Activated gamma-delta T cell (primary cell): ENCODE data around the gene VEZF1.
A peak's percentile ranks its signal among the peaks of the same experiment; 100 is the strongest.
"Not testable (repeated sequence)": the region's sequence is repeated elsewhere in the genome, so short reads cannot be mapped to it uniquely, and the experiment has no call there.

ENCODE experiments used
- DNase-seq: peaks from one replicate; lab custom pipeline; 2025; lab: John Stamatoyannopoulos, UW

Gene VEZF1

DNA sequence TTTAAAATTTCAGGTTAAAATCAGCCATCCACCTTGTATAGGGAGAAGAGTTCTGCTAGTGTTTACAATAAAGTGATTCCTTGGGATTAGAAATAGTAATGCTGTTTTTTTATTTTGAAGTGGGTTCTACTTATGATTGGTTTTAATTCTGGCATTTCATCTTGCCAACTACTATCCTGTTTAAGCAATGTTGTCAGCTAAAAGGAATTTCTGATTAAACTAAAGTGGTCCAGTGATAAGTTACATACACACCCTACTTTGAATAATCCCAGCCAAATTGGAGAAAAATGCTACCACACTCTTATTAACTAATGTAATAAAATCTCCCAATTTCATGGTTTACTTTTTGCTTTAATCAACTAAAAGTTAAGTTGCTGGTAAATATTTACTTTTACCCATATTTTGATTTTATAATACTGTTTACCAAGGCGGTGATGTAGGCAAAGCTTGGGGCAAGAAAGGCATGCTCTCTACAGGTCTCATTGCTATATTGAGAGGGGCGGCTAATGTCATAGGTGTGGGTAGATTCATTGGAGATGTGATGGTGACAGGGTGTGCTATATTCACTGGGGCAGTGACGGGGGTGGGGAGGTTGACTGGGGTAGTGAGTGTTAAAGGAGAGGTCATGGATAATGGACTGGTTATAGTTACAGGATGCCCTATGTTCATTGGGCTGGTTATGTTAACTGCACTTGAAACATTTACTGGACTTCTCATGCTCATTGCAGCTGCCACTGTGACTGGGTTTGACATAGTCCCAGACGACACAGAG is 13.8 kb downstream of the VEZF1 start:
- DNase-seq = not testable (repeated sequence)

DNA sequence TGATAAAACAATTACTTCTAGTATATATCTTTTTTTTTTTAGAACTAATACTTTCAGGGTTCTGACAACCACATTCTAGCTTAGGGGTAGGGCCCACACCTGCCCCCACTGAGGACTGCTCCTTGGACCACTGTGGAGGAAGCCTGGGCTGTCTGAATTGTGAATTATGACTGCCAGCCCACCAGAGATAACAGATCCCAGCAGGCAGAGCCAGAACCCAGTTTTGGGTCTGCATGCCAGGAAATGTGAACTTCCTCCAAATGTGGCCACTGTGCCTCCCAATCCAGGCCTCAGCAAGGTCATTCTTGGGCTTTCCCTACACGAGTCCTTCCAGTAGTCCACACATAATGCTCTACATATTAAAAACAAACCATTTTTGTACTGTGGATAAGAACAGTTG is 15.9 kb downstream of the VEZF1 start:
- no peak for DNase-seq

DNA sequence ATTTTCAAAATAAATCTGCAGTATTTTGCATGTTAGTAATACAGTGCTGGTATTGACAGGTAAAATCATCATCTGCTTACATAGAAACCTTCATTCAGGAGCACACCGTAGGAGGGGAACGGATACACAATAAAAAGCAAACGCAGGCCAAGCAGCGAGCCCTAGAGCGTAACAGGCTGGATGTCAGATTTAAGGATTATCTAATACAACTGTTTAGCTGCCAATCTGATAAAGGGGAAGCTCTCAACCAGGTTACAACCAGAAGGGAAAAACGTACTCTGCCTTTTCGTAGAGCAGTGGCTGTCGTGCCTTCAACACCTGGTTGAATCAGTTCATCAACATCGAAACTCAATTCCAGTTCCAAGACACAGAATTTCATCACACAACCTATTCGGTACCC is 16.5 kb downstream of the VEZF1 start:
- DNase-seq = no peak

DNA sequence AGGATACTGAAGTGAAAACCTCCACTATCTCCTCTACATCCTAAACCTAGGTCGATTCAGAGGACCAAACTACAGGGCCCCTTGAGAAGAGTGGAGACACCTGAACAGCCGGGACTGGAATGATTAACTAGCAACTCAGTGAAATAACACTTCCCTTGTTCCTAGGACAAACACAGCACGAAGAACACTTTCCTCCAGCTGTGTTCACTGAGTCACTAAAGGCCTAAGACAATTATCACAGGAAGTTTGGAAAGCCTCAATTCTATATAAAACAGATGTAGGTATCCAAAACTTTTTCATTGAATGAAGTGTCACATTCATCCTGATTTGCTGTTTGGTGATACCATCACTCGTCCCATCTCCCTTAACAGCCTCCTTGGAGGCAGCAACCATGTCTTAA is 17.3 kb downstream of the VEZF1 start:
- DNase-seq = no peak

DNA sequence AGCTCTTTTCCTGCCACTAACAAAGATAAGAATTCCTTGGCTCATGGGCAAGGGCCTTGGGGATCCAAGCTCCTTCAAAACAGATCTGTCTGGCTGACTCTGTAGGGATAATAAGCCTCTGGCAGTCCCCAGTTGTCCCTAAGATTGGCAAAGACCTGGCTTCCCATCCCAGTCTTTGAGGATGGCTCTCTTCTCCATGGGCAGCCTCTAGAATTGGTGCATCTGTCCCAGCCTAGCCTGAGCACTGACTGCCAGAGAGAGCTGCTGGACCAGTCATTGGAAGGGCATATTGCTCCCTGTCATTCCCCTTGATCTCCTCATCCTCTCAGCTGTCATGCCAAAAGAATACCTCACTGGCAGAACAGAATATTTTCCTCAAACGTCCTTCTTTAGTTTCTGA is 19.6 kb downstream of the VEZF1 start:
- DNase-seq = no peak

DNA sequence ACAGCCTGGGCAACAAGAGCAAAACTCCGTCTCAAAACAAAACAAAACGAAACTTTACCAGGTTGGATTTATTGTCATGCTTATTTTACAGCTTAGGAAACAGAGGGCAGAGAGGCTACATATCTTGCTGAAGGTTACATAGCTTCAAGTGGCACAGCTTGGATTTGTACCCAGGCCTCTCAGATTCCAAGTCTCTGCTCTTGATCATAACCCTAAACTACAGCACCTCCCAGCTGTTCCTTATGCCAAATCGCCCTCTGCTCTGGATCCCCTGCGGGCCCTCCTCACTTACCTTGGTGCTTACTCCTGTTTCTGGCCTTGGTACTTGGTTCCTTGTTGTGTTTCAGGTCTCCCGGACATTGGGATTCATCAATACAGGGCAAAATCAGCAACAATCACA is 21.2 kb downstream of the VEZF1 start:
- no peak for DNase-seq

DNA sequence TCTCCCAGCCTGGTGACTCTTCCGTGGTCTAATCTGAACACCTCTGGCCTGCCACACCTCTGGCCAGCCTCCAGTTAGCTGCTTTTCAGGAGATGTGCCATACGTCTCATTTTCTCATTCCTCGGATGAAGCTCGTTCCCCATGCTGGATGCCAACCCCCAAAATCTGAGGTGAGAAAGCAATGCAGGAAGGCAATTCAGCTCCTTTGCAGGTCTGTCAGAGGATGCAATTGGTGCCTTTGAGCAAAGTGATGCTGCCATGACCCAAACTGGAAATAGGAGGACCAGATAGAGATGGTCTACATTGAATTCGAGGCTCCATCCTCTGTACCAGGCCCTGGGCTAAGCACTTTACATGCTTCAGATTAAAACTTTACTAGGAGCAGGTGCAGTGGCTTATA is 21.8 kb downstream of the VEZF1 start:
- no peak for DNase-seq

DNA sequence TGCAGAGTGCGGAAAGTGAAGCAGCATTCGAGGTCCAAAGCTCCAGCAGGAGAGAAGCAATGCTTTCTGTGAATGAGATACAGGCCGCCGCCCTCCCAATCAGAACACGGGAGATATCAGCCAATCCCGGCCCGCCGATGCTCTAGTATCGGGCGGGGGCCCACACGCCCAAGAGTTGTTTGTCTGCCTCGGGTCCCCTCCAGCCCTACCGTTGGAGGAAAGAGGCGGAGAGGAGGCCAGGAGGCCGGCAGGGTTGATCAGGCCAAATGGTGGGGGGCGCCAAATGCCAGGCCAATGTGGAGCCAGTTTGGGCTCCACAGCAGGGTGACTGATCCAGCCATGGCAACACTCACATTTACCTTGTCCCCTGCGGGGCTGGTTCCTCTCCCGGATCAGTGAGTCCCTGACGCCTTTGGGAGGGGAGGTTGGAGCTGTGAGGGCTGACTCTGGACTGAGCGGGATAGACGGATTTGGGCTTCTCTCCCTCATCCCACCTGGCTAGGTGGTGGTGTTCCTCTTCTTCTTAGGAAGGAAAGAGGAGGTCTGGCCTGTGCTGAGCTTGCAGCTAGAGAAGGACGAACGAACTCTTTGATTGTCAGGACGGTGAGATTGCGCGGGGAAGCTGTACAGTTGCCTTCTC is 22.4 kb downstream of the VEZF1 start:
- DNase-seq = no peak

DNA sequence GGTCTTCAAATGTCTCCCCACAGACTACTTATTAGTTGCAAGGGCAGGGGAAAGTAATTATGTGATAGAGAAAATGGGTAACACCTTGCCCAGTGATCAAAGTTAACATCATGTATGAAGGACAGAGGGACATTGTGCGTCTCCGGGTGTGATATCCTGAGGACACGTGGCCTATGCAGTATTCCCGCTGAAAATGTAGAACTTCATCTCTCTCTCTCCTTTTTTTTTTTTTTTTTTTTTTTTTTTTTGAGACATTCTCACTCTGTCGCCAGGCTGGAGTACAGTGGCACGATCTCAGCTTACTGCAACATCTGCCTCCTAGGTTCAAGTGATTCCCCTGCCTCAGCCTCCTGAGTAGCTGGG is 24.9 kb downstream of the VEZF1 start:
- DNase-seq = no peak

DNA sequence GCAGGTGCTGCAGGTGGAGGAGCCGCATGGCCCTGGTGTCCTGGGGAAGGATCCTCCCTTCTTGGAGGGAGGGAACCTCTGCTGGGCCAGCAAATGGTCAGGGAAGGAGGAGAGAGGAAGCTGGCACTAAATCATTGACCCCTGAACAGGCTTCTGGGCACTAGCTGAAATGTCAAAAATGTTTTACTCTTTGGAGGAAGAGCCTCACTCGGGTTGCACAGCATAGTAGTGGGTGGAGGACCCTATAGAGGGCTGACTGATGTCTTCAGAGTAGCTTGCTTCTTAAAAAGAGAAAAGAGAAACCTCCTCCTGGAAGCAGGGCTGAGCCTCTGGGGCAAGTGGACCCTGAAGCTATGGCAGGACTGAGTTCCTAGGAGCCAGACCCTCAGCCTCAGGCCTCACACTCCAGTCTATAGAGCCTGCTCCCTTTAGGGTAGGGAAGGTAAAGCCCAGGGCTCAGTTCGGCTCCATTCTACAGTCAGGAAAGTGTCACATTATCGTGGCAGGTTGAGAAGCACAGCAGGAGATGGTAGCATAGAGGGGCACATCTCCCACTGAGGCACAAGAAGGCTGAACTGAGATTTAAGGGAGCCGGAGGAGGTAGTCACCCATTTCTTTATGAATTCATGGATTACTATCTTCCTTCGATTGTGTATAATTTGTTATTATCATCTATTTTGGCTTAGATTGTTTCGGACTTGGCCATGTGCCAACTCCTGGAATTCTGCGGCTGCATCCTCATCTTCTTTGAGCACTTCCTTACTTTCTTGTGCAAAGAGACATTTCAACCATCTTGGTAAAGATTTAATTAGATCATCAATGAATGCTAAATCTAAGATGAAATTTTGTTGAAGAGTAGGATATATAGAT is 25.5 kb downstream of the VEZF1 start:
- no peak for DNase-seq

DNA sequence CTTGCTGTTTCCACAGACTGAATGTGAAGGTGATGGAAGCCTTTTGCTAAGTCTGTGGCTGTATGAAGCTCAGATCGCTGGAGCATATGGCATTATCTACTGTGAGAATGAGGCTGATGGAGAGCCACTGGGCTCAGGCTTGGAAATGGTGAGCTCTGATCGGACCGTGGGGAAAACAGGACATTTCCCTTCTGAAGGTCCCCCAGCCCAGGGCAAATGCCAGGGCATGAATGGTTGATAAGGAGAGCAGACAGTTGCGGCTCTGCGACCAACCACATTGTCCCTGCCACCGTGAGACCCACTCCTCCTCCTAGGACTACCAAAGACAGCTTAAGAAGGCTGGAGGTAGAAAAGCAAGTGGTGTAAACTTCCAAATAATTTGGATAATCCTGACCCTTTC is 28.1 kb downstream of the VEZF1 start:
- no peak for DNase-seq

DNA sequence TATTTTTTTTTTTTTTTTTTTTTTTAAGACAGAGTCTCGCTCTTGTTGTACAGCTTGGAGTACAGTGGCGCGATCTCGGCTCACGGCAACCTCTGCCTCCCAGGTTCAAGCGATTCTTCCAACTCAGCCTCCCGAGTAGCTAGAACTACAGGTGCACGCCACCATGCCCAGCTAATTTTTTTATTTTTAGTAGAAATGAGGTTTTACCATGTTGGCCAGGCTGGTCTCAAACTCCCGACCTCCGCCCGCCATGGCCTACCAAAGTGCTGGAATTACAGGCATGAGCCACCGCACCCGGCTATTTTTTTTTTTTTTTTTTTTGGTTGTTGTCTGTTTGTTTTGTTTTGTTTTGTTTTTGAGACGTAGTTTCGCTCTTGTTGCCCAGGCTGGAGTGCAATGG is 29.7 kb downstream of the VEZF1 start:
- DNase-seq = not testable (repeated sequence)

DNA sequence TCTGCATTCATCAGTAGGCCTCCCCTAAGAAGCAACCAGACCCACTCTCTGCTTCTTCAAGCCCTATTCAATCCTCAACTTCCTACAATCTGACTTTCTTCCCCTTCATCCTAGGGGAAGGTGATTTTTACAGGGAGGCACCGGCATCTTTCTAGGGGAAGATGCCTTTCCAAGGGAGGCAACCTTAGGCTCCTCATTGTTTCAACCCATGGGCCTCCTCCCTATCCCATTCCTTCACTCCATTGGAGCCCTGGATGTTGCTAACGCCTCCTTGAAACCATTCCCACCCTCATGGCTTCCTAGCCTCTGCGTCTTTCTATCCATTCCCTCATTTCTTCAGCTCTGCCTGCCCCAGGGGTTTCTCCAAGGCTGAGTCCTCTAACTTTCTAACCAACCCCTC is 30.2 kb downstream of the VEZF1 start:
- DNase-seq = no peak

DNA sequence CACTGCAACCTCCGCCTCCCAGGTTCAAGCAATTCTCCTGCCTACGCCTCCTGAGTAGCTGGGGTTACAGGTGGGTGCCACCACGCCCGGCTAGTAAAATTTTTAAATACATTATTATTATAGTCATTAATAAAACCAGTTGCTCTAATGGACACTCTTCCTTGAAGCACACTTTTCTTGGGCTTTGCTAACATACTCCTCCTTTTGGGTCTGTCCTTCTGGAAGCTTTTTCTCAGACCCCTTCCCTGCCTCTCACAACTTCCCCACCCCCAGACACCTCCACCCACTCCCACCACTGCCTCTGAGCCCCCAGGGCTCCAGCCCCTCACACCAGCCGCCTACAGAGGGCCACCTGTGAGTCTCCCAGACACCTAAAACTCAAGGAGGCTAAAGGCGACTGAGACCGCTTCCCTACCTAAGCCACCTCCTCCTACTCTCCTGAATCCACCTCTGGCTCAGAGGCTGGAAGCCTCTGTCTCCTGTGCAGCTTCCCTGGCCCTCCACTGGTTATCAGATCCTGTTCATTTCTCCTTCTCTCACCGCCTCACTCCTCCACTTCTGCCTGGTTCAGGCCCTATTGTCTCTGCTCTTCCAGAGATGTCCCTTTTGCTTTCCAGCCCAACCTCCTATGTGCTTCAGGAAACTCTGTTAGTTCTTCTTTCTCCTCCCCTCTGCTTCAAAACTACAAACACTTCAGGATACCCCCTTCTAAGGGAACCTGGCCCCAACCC is 30.8 kb downstream of the VEZF1 start:
- no peak for DNase-seq

DNA sequence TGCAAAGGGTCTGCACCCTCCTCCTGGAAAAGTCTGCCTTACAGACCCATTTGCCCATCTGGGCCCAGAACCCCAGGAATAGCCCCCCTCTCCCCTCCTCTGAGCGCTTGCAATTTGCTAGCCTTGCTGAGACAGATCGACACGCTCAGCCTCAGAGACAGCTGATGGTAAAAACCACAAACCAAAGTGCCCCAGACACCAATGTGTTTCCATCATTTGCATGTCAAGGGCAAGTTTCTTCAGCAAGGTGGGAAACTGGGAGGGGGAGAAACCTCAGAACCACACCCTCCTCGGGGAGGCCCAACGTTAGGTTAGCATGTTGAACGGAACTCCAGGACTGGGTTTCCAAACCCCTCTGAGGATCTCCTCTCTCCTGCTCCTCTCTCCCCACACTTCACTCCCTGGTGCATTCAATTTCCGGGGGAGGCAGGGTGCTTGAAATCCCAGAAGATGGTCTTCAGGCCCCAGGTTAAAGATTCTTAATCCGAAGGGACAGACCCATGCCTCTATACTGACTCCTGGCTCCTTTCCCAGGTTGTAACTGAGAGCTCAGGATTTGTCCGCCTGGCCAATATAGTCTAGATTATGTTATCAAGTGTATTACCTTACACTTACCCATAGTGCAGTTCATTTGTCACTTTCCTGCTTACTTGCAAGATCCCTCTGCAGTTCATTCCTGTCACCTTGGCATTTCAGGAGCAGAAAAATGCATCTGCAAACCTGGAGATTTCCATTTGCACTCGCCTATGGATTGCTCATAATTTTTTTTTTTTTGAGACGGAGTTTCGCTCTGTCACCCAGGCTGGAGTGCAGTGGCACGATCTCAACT is 31.5 kb downstream of the VEZF1 start:
- no peak for DNase-seq

DNA sequence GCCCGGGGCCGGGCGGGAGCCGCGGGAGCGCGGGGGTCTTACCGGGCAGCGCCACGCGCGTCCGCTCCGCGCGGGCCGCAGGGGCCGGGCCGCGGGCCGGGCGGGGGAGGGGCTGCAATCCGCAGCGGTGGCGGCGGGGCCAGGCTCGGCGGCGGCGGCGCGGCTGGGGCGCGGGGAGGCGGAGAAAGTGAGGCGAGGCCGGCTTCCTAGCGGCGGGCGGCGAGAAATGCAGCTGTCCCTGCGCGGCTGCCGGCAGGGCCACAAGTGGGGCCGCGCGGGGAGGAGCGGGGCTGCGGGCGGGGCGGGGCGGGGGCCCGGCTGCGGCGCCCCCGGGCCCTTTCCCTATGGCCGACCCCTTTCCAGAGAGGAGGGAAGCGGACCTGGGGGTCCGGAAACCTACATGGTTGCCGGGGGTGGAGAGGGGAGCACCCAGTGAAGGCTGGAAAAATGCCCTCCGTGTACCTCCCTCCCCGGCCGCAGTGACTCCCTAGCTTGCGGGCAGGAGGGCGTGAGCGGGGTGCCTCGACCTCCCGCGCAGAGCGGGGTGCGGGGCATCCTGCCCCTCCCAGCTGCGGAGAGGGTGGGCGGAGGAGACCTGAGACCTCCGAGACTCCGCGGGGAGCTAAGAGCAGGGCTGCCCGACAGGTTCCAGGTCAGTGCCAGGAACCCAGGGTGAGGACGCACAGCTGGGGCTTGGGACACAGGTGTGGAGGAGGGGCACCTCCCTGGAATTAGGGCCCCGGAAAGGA is 32.7 kb downstream of the VEZF1 start, which contains the start of gene CUEDC1:
Gene CUEDC1 (minus strand): TSS at position 230 of the 749 bp plus-strand sequence. CDS start 69,848 bp downstream, outside the sequence.
- DNase-seq = peak; percentile 42

DNA sequence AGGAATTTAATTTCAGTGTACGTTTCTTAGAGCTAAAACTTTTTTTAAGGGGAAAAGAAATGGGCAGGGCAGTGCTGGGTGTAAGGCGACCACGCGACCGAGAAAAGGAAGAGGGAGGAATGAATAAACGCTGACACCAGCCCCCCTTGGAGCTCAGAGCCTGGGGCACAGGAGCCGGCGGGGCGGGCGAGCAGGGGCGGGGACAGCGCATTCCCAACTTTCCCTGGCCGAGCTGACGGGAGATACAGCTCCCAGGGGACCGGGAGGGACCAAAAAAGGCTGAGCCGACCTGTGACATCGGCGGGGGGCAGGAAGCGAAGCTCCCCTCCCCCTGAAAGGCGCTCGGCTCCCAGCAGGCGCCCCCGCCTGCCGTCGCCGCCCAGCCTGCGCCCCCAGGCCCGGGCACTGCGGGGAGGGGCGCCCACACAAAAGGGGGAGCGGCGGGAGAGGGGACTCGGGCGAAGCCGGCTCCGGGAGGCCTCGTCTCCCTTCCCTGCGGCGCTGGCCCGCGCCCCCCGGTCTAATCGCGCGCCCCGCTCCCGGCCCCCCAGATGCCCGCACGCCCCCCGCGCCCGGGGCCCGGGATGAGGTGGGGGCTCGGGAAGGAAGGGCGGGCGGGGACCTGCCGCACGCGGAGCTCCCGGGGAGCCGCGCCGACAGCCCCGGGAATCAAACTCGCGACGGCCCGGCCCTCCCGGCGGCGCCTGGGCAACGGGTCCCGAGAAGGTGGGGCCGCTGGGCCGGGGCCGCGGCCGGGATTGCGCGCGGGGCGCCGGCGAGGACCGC is 33.5 kb downstream of the VEZF1 start:
- DNase-seq = no peak

DNA sequence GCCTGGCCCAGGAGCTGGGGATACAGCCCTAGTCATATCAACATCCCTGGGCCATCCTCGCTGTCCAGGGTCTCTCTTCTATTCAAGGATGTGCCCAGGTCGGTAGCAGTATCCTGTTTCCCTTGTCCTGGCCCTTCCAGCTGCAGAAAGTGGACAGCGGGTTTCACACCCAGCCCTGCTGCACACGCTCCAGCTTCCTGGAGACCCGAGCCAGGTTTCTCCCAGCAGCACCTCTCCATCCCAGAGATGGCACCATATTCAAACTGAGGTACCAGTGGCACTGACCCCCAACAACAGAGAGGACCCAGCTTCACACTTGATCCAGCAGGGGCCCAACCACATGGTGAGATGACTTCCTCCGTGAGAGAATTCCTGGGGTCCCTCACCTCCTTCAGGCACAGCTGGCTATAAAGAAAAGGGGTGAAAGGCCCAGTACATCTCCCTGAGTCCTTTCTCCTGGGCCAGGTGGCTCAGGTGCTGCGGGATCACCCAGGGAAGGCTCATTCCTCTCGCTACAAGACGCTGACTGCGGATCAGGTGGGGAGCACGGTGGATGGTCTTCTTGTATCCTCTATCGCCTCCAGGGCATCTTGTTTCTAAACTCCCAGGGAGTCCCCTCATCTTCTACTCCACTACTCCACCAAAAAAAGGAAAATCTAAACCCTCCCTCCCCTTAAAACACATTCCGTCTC is 34.2 kb downstream of the VEZF1 start:
- DNase-seq = no peak

DNA sequence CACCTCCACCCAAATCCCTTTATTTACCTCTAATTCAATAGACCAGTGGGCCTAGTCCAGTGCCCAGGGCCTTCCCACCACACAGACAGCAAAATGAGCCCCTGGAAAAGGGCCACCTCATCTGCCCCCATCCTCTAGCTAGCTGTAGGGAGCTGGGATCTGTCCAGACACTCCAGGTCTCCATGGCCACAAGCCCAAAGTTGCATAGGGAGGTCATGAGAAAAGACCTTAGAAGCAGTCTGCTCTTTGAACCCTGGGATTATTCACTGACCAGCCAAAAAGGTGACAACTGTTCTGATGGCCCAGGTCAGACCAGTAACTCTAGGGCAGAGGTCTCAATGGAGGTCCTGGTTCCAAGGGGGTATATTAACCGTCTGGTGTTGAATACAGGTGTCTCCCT is 34.8 kb downstream of the VEZF1 start:
- DNase-seq = no peak
